Naive thymus-derived CD4-positive, alpha-beta T cell (primary cell): ENCODE results near the gene DUSP28. TPM values are rescaled to one million over a fixed set of nuclear protein-coding genes. Genes with fewer than 3 reads are reported as not detected.

Experiments used
- ATAC-seq: fragments of 150-1000 bp; cut with Tn5 transposase; 2 replicates; pipeline ENCODE4 v1.10.0; 2021; ENCODE audit warnings: mild to moderate bottlenecking, moderate library complexity
- CTCF ChIA-PET: fragments of 350-600 bp; sonication (Branson Sonifier 250); formaldehyde crosslinking; loops from one replicate; lab custom pipeline; 2021; ENCODE audit warnings: antibody characterized with exemption; lab: Charles Lee
- POLR2A ChIA-PET: fragments of 350-600 bp; sonication (Branson Sonifier 250); formaldehyde crosslinking; loops from one replicate; lab custom pipeline; 2021; ENCODE audit warnings: antibody characterized with exemption, inconsistent platforms; lab: Charles Lee
- DNase-seq, 9 donors: peaks; one replicate each; pipeline versions ENCODE4 v3.0.0 to v3.0.0-alpha.2; 2020 to 2022; ENCODE audit warnings: mixed read lengths in 1 of 9
- H3K27ac ChIP-seq: one replicate; pipeline ENCODE4 v1.7.0; 2013; ENCODE audit warnings: mild to moderate bottlenecking, low read depth, low read length, moderate library complexity
- H3K27me3 ChIP-seq, 2 donors: one replicate each; pipeline ENCODE4 v1.7.0; 2013; ENCODE audit warnings: low read length in 2 of 2, mild to moderate bottlenecking in 2 of 2, moderate library complexity in 2 of 2; ENCODE audit not compliant: control insufficient read depth in 2 of 2, insufficient read depth in 2 of 2
- H3K36me3 ChIP-seq, 3 experiments: 1 replicate in 2 of 3; 2 replicates in 1 of 3; pipeline ENCODE4 v1.7.0; 2013; ENCODE audit warnings: low read length in 3 of 3, mild to moderate bottlenecking in 3 of 3, moderate library complexity in 1 of 3; ENCODE audit not compliant: insufficient read depth in 3 of 3, control insufficient read depth in 2 of 3
- H3K4me1 ChIP-seq, 2 donors: one replicate each; pipeline ENCODE4 v1.7.0; 2013; ENCODE audit warnings: low read length in 2 of 2, mild to moderate bottlenecking in 2 of 2, moderate library complexity in 1 of 2; ENCODE audit not compliant: control insufficient read depth in 2 of 2, insufficient read depth in 2 of 2
- H3K4me3 ChIP-seq: 2 replicates; pipeline ENCODE4 v1.7.0; 2013; ENCODE audit warnings: mild to moderate bottlenecking, low read length
- H3K9me3 ChIP-seq, 3 experiments: 1 replicate in 2 of 3; 2 replicates in 1 of 3; pipeline ENCODE4 v1.7.0; 2013; ENCODE audit warnings: low read length in 3 of 3; ENCODE audit not compliant: control insufficient read depth in 2 of 3
- H3K27ac Mint-ChIP-seq, 9 donors: one replicate each; pipeline ENCODE4 v1.8.0; 2020 to 2022; ENCODE audit warnings: mixed read lengths in 9 of 9, mild to moderate bottlenecking in 8 of 9, moderate library complexity in 5 of 9, inconsistent platforms in 2 of 9
- H3K27me3 Mint-ChIP-seq, 5 donors: one replicate each; pipeline ENCODE4 v1.8.0; 2021 to 2022; ENCODE audit warnings: mixed read lengths in 5 of 5, mild to moderate bottlenecking in 1 of 5
- H3K36me3 Mint-ChIP-seq, 5 donors: one replicate each; pipeline ENCODE4 v1.8.0; 2020 to 2022; ENCODE audit warnings: mixed read lengths in 5 of 5, mild to moderate bottlenecking in 3 of 5, inconsistent platforms in 1 of 5
- H3K4me1 Mint-ChIP-seq, 7 donors: one replicate each; pipeline ENCODE4 v1.8.0; 2020 to 2022; ENCODE audit warnings: mixed read lengths in 7 of 7, mild to moderate bottlenecking in 3 of 7, inconsistent platforms in 1 of 7
- H3K4me3 Mint-ChIP-seq, 10 donors: one replicate each; pipeline ENCODE4 v1.8.0; 2020 to 2022; ENCODE audit warnings: mild to moderate bottlenecking in 10 of 10, mixed read lengths in 10 of 10, moderate library complexity in 6 of 10, inconsistent platforms in 2 of 10
- H3K9me3 Mint-ChIP-seq, 11 donors: one replicate each; pipeline ENCODE4 v1.8.0; 2020 to 2022; ENCODE audit warnings: mixed read lengths in 11 of 11, mild to moderate bottlenecking in 4 of 11, inconsistent platforms in 1 of 11, moderate library complexity in 1 of 11
- intact Hi-C, 2 donors: fragments of 100-400 bp; cut with micrococcal nuclease; formaldehyde crosslinking; loops; one replicate each; pipeline ENCODE4 v1.15.1; 2023
- polyA plus RNA-seq, 2 donors: library from polyadenylated mRNA; unstranded; fragments of 300-500 nt; fragmentation: Illumina TruSeq; gene quantifications; one replicate each; pipeline ENCODE4 v1.2.3, GENCODE V29; 2021
- total RNA-seq, 6 experiments: library from RNA in 5 of 6; stranded (reverse) in 5 of 6; gene quantifications; 1 replicate in 5 of 6; 2 replicates in 1 of 6; pipeline ENCODE4 v1.2.3 and lab custom pipeline; 2021 to 2026

Gene DUSP28
- total and polyA plus RNA-seq, 7 experiments from 2014 or later, result 11.1 to 30.1 (median 17.8) TPM

DNA sequence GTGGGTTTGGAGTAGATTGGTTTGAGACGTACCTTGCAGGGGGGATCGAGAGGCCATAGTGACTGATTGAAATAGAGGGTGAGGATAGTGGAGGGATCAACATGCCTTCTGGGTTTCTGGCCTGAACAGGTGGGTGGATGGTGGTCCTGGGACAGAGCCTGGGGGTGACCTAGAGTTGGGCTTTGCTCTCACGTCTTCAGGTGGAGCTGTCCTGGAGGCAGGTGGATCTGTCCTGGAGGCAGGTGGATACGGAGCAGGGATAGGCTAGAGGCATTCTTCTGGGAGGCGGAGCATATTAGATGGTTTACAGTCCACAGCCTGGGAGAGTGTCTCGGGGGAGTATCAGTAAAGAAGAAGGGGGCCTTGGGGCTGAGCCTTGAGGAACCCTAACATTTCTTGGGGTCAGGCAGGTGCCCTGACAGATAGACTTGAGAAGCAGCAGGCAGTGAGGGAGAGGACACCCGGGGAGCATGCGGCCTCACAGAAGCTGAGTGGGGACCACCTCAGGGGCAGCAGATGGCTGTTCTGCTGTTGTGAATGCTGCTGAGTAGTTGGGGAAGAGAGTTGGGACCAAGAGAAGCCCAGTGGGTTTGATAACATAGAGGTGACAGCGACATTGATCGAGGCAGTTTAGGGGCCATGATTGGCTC is 28.0 kb downstream of the DUSP28 start:
- no peak for ATAC-seq
- intact Hi-C loops, result loop anchor here in 1 of 2 donors (5.0 kb wide), 1 partner anchor 1049 kb away; the partner anchor contains the start of genes ATG4B and THAP4

GRCh38 chr2:240588669-240589068 is 28.5 kb downstream of the DUSP28 start:
- Histone ChIP-seq H3K36me3 (peaks cover 0 to 47% (median 0%) of the 10 kb centered on the region in 3 experiments), H3K27ac (no peak overlapping the region), H3K4me3 (no peak overlapping the region), H3K27me3 (no peaks in the 10 kb centered on the region), H3K4me1 (peaks cover 30 to 33% of the 10 kb centered on the region in 2 donors), H3K9me3 (no peaks in the 10 kb centered on the region)
- no peaks in the 10 kb centered on the region for H3K27me3 Mint-ChIP-seq
- peak overlapping the region in 6 of 9 donors; percentile 8 to 76 (median 49) for H3K27ac Mint-ChIP-seq
- CTCF ChIA-PET, result interaction anchor here (1.7 to 7.8 kb wide), 3 partner anchors 24 to 74 kb away, joined by 6 to 61 read pairs (median 6); no protein-coding TSS in a partner anchor
- H3K36me3 Mint-ChIP-seq, result peaks cover 0 to 16% (median 0%) of the 10 kb centered on the region in 5 donors
- POLR2A ChIA-PET, result interaction anchor here (0.6 to 11.2 kb wide), 4 partner anchors 9 to 1003 kb away, joined by 3 to 264 read pairs (median 5); partner anchors contain the start of genes ANKMY1, DUSP28 and RNPEPL1
- ATAC-seq (no peak), DNase-seq (no peak)
- H3K9me3 Mint-ChIP-seq, result peaks cover 0 to 2% (median 0%) of the 10 kb centered on the region in 11 donors
- H3K4me3 Mint-ChIP-seq, result peak overlapping the region; percentile 36 to 96 (median 93)
- intact Hi-C loops, result loop anchor here in 1 of 2 donors (5.0 kb wide), 1 partner anchor 1049 kb away; the partner anchor contains the start of genes ATG4B and THAP4
- H3K4me1 Mint-ChIP-seq, result peaks cover 25 to 50% (median 44%) of the 10 kb centered on the region in 7 donors

More for the DNA sequence above, 28.0 kb downstream of the DUSP28 start:
- Mint-ChIP-seq H3K4me1 (peaks cover 25 to 55% (median 47%) of the 10 kb centered on the region in 7 donors), H3K36me3 (peaks cover 0 to 16% (median 0%) of the 10 kb centered on the region in 5 donors), H3K27me3 (no peaks in the 10 kb centered on the region), H3K4me3 (peak overlapping the region; percentile 82 to 97 (median 94)), H3K27ac (peak overlapping the region; percentile 31 to 92 (median 76)), H3K9me3 (peaks cover 0 to 2% (median 0%) of the 10 kb centered on the region in 11 donors)
- no peaks in the 10 kb centered on the region for H3K9me3 ChIP-seq
- H3K4me3 ChIP-seq, result peak overlapping the region; percentile 89
- H3K27ac ChIP-seq, result no peak overlapping the region
- ChIA-PET POLR2A (interaction anchor here (0.6 to 11.2 kb wide), 7 partner anchors 8 to 1003 kb away, joined by 3 to 264 read pairs (median 5); partner anchors contain the start of genes ANKMY1, DUSP28, GPR35 and RNPEPL1), CTCF (interaction anchor here (1.7 to 7.8 kb wide), 3 partner anchors 24 to 74 kb away, joined by 6 to 61 read pairs (median 6); no protein-coding TSS in a partner anchor)
- DNase-seq, result no peak
- H3K27me3 ChIP-seq, result no peaks in the 10 kb centered on the region
- peaks cover 30 to 33% of the 10 kb centered on the region in 2 donors for H3K4me1 ChIP-seq
- peaks cover 0 to 42% (median 0%) of the 10 kb centered on the region in 3 experiments for H3K36me3 ChIP-seq

DNA sequence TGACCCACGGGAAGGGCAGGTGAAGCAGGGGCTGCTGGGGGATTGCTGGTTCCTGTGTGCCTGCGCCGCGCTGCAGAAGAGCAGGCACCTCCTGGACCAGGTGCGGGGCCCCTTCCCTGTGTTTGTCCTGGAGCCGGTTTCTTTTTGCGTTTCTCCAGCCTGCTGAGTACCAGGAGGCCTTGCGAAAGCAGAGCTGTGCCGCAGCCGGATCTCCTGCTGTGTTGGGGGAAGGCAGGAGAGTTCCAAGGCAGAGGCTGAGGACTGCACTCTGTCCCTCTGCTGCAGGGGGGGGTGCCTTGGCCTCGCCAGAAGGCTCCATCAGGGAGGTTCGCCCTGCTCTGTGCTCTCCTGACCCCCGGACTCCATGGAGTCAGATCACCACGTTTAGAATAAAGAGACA is 29.2 kb downstream of the DUSP28 start:
- intact Hi-C loops, result loop anchor here in 1 of 2 donors (5.0 kb wide), 1 partner anchor 1048 kb away; the partner anchor contains the start of genes ATG4B and THAP4
- H3K4me1 Mint-ChIP-seq, result peaks cover 23 to 46% (median 39%) of the 10 kb centered on the region in 7 donors
- CTCF ChIA-PET, result interaction anchor here (1.7 to 7.8 kb wide), 3 partner anchors 25 to 75 kb away, joined by 6 to 61 read pairs (median 6); no protein-coding TSS in a partner anchor

DNA sequence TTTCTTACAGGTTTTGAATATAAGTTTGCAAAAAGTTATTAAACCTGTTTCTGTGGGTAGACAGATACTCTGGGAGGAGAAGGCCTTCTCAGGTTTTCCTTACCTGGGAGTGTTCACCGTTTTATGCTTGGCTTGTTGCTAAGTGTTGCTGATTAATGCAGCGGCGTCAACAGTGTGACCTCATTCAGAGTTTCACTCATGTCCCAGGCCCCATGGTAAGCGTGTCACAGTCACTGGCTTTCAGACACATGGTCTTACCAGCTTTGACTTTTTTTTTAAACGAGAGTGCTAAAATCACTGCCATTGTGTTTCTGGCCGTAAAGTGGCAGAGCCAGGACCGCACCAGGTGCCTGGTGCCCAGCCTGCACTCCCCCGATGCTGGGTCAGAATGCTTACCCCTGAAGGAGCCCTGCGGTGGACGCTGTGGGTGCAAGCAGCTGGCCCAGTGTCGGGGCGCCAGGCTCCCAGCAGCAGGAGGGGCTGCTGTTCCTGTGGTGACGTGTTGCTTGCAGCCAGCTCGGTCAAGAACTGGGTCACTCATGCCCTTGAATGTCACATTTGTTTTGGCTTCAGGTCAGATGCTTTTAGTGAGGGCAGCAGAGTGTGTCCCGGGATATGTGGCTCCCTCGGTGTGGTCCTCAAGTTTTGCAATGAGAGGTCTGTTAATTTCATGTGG is 29.8 kb downstream of the DUSP28 start:
- peaks cover 26% of the 10 kb centered on the region in 2 donors for H3K4me1 ChIP-seq
- Mint-ChIP-seq H3K9me3 (peaks cover 0 to 2% (median 0%) of the 10 kb centered on the region in 11 donors), H3K36me3 (peaks cover 0 to 16% (median 0%) of the 10 kb centered on the region in 5 donors), H3K4me1 (peaks cover 18 to 39% (median 33%) of the 10 kb centered on the region in 7 donors), H3K27me3 (no peaks in the 10 kb centered on the region), H3K27ac (no peak overlapping the region), H3K4me3 (peak overlapping the region in 1 of 10 donors; percentile 7)
- ATAC-seq (no peak), DNase-seq (no peak)
- CTCF ChIA-PET, result interaction anchor here (1.0 to 7.8 kb wide), 4 partner anchors 13 to 76 kb away, joined by 3 to 61 read pairs (median 6); no protein-coding TSS in a partner anchor
- POLR2A ChIA-PET, result interaction anchor here (11.2 kb wide), 1 partner anchor 27 kb away, joined by 264 read pairs; the partner anchor contains the start of genes ANKMY1 and DUSP28
- H3K9me3 ChIP-seq, result no peaks in the 10 kb centered on the region
- intact Hi-C loops, result loop anchor here (5.0 to 10.0 kb wide), 2 partner anchors 115 to 1047 kb away; partner anchors contain the start of genes ATG4B (in 1 of the 2) and THAP4 (in 1 of the 2)
- H3K27ac ChIP-seq, result no peak overlapping the region
- H3K4me3 ChIP-seq, result no peak overlapping the region
- no peaks in the 10 kb centered on the region for H3K27me3 ChIP-seq
- H3K36me3 ChIP-seq, result peaks cover 0 to 61% (median 0%) of the 10 kb centered on the region in 3 experiments

More for the DNA sequence above, 29.2 kb downstream of the DUSP28 start:
- no peak overlapping the region for H3K27ac ChIP-seq
- peaks cover 0 to 2% (median 0%) of the 10 kb centered on the region in 11 donors for H3K9me3 Mint-ChIP-seq
- H3K9me3 ChIP-seq, result no peaks in the 10 kb centered on the region
- no peak overlapping the region for H3K4me3 ChIP-seq
- DNase-seq, result no peak
- H3K27me3 ChIP-seq, result no peaks in the 10 kb centered on the region
- ATAC-seq, result no peak
- peaks cover 0 to 16% (median 0%) of the 10 kb centered on the region in 5 donors for H3K36me3 Mint-ChIP-seq
- peak overlapping the region in 2 of 10 donors; percentile 12 to 96 for H3K4me3 Mint-ChIP-seq
- POLR2A ChIA-PET, result interaction anchor here (1.4 to 11.2 kb wide), 2 partner anchors 21 to 27 kb away, joined by 6 to 264 read pairs; partner anchors contain the start of genes ANKMY1, DUSP28 and RNPEPL1
- H3K27ac Mint-ChIP-seq, result peak overlapping the region in 2 of 9 donors; percentile 8 to 19
- peaks cover 0 to 55% (median 0%) of the 10 kb centered on the region in 3 experiments for H3K36me3 ChIP-seq
- H3K4me1 ChIP-seq, result peaks cover 30 to 32% of the 10 kb centered on the region in 2 donors
- no peaks in the 10 kb centered on the region for H3K27me3 Mint-ChIP-seq

- H3K9me3 ChIP-seq, result no peaks in the 10 kb centered on the region
- peaks cover 0 to 68% (median 0%) of the 10 kb centered on the region in 3 experiments for H3K36me3 ChIP-seq
- Mint-ChIP-seq H3K27ac (no peak overlapping the region), H3K27me3 (no peaks in the 10 kb centered on the region), H3K4me1 (peaks cover 18 to 33% (median 31%) of the 10 kb centered on the region in 7 donors), H3K9me3 (peaks cover 0 to 2% (median 0%) of the 10 kb centered on the region in 11 donors), H3K36me3 (peaks cover 0 to 16% (median 0%) of the 10 kb centered on the region in 5 donors), H3K4me3 (no peak overlapping the region)
- H3K27ac ChIP-seq, result no peak overlapping the region
- H3K4me1 ChIP-seq, result peaks cover 18 to 19% of the 10 kb centered on the region in 2 donors
- POLR2A ChIA-PET, result interaction anchor here (0.7 kb wide), 1 partner anchor 37 kb away, joined by 3 read pairs; no protein-coding TSS in a partner anchor
- H3K4me3 ChIP-seq, result no peak overlapping the region
- intact Hi-C loops, result loop anchor here in 1 of 2 donors (10.0 kb wide), 1 partner anchor 114 kb away; no protein-coding TSS in a partner anchor
- ATAC-seq, result no peak
- H3K27me3 ChIP-seq, result no peaks in the 10 kb centered on the region
- CTCF ChIA-PET, result interaction anchor here (1.0 kb wide), 1 partner anchor 14 kb away, joined by 3 read pairs; no protein-coding TSS in a partner anchor
- DNase-seq, result peak in 1 of 9 donors; percentile 5
Observed at GRCh38 chr2:240590681-240591111, 30.5 kb downstream of the DUSP28 start.
